Measurements from ENCODE around the gene UMODL1.

DNA sequence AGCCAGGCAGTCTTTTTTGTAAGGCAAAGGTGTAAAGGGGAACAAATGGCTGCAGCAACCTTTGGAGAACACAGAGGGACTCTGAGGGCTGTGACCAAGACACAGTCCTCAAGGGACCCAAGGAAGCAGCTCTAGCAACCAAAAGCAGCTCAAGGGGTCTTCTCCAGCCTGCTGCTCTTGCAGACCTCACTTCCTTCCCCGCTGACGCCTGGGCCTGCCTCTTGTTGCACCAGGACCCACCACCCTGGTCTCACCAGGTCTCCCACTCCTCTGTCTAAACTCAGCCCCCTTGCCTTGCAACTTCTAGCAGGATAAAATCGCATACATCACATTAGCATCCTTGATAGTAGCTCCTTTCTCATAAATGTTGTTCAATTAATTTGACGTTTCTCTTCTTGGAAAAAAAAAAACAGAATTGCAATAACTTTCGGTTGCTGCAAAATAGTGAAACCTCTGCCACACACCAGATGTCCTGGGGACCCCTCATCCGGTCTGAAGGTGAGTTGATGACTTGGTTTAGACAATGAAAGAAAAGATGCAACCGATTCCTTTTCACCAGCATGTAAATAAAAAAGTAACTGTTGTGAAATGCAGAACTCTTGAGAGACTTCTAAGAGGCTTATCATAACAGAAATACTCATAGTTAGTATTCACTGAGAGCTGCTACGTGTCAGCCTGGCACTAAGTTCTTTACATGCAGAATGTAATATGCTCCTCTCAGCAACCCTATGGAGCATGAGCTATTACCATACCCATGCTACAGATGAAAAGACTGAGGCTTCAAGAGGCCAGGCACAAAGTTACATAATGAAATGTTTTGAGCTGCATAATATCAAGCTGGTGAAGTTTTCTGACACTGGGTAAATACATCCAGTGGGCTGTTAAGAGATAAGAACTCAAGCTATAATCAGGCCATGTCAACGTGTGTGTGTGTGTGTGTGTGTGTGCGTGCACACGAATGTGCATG lies 58.5 kb downstream of the UMODL1 start:
- TF ChIP-seq, protein P1, sequence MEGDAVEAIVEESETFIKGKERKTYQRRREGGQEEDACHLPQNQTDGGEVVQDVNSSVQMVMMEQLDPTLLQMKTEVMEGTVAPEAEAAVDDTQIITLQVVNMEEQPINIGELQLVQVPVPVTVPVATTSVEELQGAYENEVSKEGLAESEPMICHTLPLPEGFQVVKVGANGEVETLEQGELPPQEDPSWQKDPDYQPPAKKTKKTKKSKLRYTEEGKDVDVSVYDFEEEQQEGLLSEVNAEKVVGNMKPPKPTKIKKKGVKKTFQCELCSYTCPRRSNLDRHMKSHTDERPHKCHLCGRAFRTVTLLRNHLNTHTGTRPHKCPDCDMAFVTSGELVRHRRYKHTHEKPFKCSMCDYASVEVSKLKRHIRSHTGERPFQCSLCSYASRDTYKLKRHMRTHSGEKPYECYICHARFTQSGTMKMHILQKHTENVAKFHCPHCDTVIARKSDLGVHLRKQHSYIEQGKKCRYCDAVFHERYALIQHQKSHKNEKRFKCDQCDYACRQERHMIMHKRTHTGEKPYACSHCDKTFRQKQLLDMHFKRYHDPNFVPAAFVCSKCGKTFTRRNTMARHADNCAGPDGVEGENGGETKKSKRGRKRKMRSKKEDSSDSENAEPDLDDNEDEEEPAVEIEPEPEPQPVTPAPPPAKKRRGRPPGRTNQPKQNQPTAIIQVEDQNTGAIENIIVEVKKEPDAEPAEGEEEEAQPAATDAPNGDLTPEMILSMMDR (IDR thresholded peaks at IDR 0.05), result no peak
- no peak for TF ChIP-seq POLR2A (IDR thresholded peaks at IDR 0.05)

Measured in tibial nerve (tissue), 3 donors.